GM12801 (cell line): Measurements from ENCODE around the gene LENEP.

Source experiments
- CTCF ChIP-seq: IDR thresholded peaks from one replicate; pipeline ENCODE4 v1.5.1; 2011; ENCODE audit warnings: control low read depth; ENCODE audit not compliant: insufficient read length; ENCODE audit errors: extremely low read depth

LENEP gene

GRCh38 chr1:155029513-155030242 lies 36.3 kb downstream of the LENEP start:
- TF ChIP-seq CTCF, result no peak

- no peak for TF ChIP-seq CTCF
These were observed 36.9 kb downstream of the LENEP start for GRCh38 chr1:155030243-155030795.

GRCh38 chr1:155030899-155031298 lies 37.5 kb downstream of the LENEP start:
- TF ChIP-seq CTCF, result no peak

- TF ChIP-seq CTCF, result no peak
These were observed 39.5 kb downstream of the LENEP start for GRCh38 chr1:155032886-155033285.

GRCh38 chr1:155033524-155033923 lies 40.1 kb downstream of the LENEP start, which contains the start of the genes DCST1 and DCST2:
TSS of gene DCST1 (plus strand) at chr1:155033824. CDS start at chr1:155034037, 213 bp downstream.
TSS of gene DCST2 (minus strand) at chr1:155033781. CDS start at chr1:155033701, 80 bp downstream.
- TF ChIP-seq CTCF, result no peak

GRCh38 chr1:155034318-155035208 lies 41.2 kb downstream of the LENEP start:
- no peak for TF ChIP-seq CTCF

- TF ChIP-seq CTCF, result no peak
These were observed 42.5 kb downstream of the LENEP start for GRCh38 chr1:155035936-155036335.
